ENCODE data around the gene DMRT2. TPM values are rescaled to one million over a fixed set of nuclear protein-coding genes. Genes with fewer than 3 reads are reported as not detected.
A peak's percentile ranks its signal among the peaks of the same experiment; 100 is the strongest.

The DMRT2 gene
- total and polyA plus RNA-seq, 12 donors = 0.03 to 0.30 (median 0.23) TPM; not detected in 5

- TF ChIP-seq CTCF (IDR thresholded peaks at IDR 0.05) = no peak
- Histone ChIP-seq H3K27me3 (peaks cover 0 to 14% (median 0%) of the 10 kb centered on the region in 7 donors), H3K4me1 (no peaks in the 10 kb centered on the region), H3K36me3 (no peaks in the 10 kb centered on the region), H3K27ac (no peak overlapping the region), H3K4me3 (no peak overlapping the region), H3K9me3 (no peaks in the 10 kb centered on the region)
- intact Hi-C loops (cut with DNase I) = loop anchor here in 2 of 10 donors (10.0 kb wide), 2 partner anchors 236 to 336 kb away; no protein-coding TSS in a partner anchor
- ATAC-seq (no peak), DNase-seq (no peak)
Measured at GRCh38 chr9:1098551-1098950, 48.4 kb downstream of the DMRT2 start.

GRCh38 chr9:1100201-1100600 is 50.0 kb downstream of the DMRT2 start:
- peaks cover 0 to 14% (median 0%) of the 10 kb centered on the region in 7 donors for H3K27me3 ChIP-seq
- 62 to 71% methylated on average over 2 of the region's 2 CpGs for WGBS, 2 donors
- ATAC-seq (no peak), DNase-seq (no peak)
- H3K27ac ChIP-seq = no peak overlapping the region
- intact Hi-C loops (cut with DNase I) = loop anchor here in 3 of 10 donors (5.0 kb wide), 4 partner anchors 102 to 507 kb away; no protein-coding TSS in a partner anchor
- TF ChIP-seq CTCF (IDR thresholded peaks at IDR 0.05) = no peak
- peaks cover 0 to 7% (median 0%) of the 10 kb centered on the region in 11 donors for H3K9me3 ChIP-seq
- H3K4me3 ChIP-seq = no peak overlapping the region
- no peaks in the 10 kb centered on the region for H3K36me3 ChIP-seq
- H3K4me1 ChIP-seq = no peaks in the 10 kb centered on the region

- Histone ChIP-seq H3K4me3 (no peak overlapping the region), H3K27ac (no peak overlapping the region), H3K4me1 (no peaks in the 10 kb centered on the region), H3K27me3 (peaks cover 0 to 14% (median 0%) of the 10 kb centered on the region in 7 donors), H3K9me3 (peaks cover 0 to 12% (median 2%) of the 10 kb centered on the region in 11 donors), H3K36me3 (no peaks in the 10 kb centered on the region)
- intact Hi-C loops (cut with DNase I) = loop anchor here in 3 of 10 donors (5.0 kb wide), 4 partner anchors 101 to 506 kb away; no protein-coding TSS in a partner anchor
- 16 to 17% methylated on average over 10 of the region's 10 CpGs for WGBS, 2 donors
- ATAC-seq (peak in 6 of 8 donors; percentile 58 to 94 (median 71)), DNase-seq (peak; percentile 24 to 41)
- TF ChIP-seq CTCF (IDR thresholded peaks at IDR 0.05) = peak; percentile 29 to 69 (median 59)
Measured at GRCh38 chr9:1100945-1101344, 50.8 kb downstream of the DMRT2 start.

GRCh38 chr9:1101846-1102641 is 51.9 kb downstream of the DMRT2 start:
- DNase-seq = no peak
- peaks cover 0 to 14% (median 0%) of the 10 kb centered on the region in 7 donors for H3K27me3 ChIP-seq
- no peak overlapping the region for H3K4me3 ChIP-seq
- no peak overlapping the region for H3K27ac ChIP-seq
- no peak for TF ChIP-seq CTCF (IDR thresholded peaks at IDR 0.05)
- H3K36me3 ChIP-seq = no peaks in the 10 kb centered on the region
- WGBS, 2 donors = 57 to 63% methylated on average over 7 of the region's 7 CpGs
- ATAC-seq = peak in 1 of 8 donors; percentile 61
- no peaks in the 10 kb centered on the region for H3K4me1 ChIP-seq
- intact Hi-C loops (cut with DNase I) = loop anchor here in 3 of 10 donors (5.0 kb wide), 4 partner anchors 100 to 505 kb away; no protein-coding TSS in a partner anchor
- H3K9me3 ChIP-seq = peaks cover 0 to 20% (median 2%) of the 10 kb centered on the region in 11 donors
